Islet of Langerhans (tissue), 1 donor: ENCODE data around the gene SUSD4.

Source experiments
- FAIRE-seq: peaks from one replicate; lab custom pipeline; 2011; peaks lifted over from hg19 to GRCh38; lab: Jason Lieb, UNC

Gene SUSD4

DNA sequence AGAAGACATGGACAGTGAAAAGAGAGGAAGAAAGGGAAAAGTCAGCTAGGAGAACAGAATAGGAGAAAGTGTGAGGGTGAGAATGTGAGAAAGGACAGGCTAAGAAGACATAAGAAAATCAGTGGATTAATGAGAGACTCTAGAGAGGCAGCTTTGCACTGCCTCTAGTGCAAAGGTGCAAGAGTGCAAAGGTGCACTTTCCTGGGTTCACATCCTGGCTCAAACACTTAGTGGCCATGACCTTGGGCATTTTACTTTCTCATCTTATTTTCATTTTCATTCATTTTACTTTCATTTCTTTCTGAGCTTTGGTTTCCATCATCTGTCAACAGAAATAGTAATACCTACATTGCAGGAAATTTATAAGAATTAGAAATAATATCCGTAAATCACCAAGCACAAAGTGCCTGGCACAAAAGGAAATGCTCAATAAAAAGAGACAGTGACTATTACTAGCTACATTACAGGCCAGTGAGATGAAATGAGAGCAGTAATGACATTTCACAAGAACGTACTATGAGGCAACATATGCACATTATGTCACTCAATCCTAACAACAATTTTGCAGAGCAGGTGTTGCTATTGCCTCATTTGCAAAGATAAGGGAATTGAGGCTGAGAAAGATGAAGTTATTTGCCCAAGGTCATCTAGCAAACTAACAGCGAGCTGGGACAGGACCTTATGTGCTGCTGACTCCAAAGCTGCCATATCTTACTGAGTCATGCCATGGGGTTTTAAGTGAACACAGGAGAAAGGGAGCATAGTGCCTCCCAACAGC lies 113.9 kb downstream of the SUSD4 start:
- no peak for FAIRE-seq

DNA sequence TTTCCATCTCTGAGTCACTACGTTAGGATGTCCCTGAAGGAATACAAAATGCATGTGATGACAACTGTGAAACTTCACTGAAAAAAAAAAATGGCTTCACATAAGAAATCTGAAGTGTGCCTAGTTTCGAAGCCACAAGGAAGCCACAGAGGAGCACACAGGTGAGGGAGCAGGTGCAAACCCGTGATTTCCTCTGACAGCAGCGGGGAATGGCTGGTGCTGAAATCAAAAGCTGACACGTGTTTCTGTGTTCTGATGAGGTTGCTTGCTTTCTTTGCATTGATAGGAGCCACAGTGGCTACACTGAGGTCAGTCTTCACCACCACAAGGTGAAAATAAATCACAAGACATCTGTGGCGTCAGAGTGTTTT lies 115.2 kb downstream of the SUSD4 start:
- no peak for FAIRE-seq

DNA sequence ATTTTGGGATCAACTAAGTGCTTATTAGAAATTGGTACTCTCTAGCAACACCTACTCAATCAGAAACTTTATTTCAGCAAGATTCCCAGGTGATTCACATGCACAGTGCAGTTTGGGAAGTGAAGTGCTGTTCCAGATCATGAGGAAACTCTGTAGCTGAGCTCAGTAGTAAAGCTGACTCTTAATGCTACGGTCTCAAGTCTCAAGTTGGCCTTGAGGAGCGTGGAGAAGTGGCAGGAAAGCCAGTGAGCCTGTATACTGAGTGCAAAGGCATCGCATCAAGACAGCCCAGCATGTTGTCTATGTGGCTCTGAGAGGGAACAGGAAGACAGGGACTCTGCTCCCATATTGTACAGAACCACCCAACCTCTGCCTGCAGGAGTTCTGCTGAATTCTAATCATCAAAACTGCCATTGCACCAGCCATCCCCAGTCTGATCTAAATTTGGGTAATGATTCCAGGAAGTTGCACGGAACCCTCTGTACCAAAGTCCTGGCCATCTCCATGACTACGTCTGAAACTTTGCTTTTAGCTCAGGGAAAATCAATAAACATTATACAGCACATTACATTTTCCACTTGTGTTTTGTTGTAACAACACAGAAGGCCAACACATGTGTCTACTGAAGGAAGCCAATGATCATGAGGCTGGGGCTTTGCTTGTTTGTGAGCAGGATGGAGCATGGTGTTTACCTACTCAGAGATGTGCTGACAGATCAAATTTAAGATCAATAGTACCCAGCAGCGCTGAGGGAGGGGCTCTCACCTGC lies 115.8 kb downstream of the SUSD4 start:
- no peak for FAIRE-seq

DNA sequence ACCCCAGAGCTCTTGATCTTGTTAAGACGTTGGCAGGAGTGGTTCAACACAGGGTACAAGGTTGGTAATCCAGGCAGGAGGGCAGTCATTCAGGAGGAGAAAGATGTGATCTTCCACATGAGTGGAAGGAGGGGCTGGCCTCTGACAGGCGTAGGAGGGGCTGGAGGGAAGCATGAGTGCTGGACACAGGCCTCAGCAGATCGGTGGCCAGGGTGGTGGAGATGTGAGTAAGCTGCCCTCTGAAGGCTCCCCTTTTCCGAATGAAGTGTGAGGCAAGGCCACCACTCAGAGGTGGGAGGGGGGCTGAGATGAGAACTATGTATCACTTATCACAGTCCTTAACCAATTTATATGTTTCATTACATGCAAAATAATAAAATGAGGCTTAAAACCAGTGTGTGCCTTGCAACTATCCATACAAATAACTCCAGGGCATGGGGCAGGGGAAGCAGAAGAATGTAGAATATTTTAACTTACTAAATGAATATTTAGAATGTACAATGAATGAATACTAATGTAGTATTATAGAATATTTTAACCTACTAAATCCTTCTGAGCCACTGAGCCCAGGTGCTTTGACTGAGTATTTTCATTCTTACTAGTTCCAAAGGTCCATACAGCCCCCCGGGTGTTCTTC lies 117.4 kb downstream of the SUSD4 start:
- FAIRE-seq = no peak

DNA sequence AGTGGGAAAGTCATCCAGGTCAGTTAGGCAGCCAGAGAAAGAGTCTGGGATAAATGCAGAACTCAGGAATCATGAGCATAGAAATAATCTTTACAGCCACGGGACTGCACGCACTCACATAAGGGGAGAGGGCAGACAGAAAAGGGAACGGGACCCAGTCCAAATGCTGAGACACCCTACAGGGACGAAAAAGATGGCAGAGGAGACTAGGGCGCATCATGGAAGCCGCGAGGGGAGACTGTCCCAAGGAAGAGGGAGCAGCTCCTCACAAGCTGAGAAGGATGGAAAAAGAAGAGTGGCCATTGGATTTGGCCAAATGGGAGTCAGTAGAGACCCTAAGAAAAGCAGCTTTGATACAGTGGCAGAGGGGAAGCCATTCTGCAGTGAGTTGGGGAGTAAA lies 118.0 kb downstream of the SUSD4 start:
- FAIRE-seq = no peak

DNA sequence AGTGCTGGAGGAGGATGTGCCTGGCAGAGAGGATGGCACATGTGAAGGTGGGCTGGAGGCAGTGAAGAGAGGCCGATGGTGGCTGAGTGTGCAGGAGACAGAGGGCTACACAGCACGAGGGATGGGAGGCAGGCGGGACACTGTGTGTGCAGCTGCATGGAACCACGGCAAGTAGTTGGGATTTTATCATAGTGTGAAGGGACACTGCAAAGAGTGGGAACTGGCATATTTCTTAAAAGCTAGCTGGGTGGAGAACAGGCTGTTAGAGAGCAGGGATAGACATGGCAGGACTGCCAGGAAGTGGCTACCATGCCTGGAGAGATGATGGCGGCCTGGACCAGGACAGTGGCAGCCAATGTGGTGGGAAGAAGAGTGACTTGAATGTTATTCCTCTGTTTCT lies 118.6 kb downstream of the SUSD4 start:
- no peak for FAIRE-seq

DNA sequence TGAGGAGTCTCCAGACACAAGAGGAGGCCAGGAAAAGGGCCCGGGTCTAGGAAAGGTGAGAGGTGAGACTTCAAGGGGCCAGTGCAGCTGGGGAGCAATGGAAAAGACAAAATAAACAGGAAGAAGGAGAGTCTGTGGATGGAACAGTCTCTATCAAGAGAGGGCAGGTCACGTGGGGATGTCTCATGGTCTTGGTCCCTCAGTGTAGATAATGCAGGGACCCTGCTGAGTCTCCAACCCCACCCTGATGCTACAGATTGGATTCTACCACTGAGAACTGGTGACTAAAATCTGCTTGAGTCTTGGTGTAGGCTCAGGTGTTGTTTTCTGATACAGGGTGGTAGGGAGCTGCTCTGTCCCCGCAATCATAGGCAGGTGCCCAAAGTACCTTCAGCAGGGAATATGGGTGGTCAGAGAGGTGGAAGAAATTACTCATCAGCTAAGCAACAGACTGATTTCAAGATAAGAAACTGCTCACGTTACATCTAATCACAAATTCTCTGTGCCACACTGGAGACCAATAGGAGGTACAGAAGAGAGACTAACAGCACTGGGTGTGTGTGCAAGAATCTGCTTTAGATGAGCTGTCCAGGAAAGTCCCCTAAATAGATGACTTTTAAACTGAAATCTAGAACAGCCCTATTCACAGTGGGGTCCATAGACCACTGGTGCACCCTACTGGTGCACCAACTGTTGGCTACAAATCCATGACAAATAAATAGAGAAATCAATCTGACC lies 119.4 kb downstream of the SUSD4 start:
- FAIRE-seq = no peak

DNA sequence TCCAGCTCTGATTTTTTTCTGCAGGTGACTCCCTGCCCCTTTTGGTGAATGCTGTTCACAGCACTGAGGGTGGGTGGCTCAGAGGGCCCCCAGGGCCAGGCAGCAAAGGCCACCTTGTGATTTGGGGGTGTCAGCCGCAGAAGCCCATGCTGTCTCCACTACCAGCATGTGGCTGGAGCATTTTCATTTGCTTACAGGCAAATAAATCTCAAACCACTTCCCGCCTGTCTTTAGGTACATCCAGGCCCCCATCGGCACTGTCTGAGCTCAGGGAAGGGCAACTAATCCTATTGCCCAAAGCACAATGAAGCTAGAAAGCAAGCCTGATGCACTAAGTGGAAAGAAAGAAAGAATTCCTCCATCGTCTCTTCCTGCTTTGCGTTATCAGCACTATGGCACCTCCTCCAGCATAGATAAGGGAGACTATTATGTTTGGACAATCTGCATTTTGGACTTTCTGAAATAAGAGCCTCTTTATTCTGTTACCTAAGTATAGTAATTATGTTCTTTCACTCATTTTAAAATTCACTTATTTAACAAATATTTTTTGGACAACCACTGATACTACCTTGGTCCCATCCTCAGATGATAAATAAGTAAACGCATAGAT lies 120.4 kb downstream of the SUSD4 start:
- FAIRE-seq = no peak

DNA sequence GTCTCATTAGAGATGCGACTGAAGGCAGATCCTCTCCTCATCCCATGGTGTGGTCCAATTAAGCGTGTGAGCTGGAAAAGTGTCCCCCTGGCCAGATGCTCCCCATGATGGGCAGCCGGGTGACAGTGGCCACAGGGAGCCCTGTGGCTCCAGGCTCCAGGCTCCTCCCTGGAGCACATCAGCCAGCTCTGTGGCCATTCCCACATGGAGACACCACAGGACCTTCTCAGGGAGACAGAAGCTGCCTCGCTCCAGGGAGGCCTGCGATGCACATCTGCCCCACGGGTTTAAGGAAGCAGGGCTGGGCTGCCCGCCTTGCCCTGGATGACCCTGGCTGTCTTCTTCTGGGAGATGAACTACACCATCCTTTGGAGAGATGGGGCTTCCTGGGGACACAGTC lies 121.0 kb downstream of the SUSD4 start:
- no peak for FAIRE-seq

DNA sequence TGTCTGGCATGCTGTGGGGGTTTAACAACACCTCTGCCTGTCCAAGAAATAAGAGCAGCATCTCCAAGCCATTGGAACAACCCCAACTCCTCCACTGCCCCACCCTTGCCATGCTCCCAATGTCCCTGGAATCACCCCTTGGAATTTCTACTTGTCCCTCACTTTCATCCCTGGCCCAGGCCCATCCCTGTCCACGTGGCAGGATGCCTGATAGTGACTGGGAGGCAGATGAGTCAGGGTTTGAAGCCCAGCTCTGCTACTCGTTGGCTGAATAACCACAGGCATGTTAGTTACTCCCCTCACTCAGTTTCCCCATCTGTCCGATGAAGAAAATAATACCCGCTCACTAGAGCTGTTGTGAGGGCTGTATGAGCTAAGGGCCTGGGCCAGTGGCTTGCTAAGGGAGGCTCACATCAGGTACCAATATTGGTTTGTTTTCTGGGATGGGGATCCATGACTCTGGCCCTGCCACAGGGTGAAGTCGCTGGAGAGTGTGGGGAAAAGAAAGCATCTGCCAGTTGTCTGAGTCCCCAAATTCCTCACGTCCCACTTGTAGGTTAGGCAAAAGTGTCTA lies 121.5 kb downstream of the SUSD4 start:
- FAIRE-seq = no peak

DNA sequence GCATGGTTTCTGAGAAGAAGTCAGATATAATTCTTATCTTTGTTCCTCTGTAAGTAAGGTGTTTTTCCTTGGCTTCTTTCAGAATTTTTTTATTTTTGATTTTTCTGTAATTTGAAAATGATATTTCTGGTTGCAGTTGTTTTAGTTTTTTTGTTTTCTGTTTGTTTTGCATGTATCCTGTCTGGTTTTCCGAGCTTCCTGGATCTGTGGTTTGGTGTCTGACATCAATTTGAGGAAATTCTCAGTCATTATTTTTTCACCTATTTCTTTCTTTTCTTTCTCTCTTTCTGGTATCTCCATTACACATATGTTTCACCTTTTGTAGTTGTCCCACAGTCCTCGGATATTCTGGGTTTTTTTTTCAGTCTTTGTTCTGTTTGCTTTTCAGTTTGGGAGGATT lies 123.9 kb downstream of the SUSD4 start:
- no peak for FAIRE-seq

DNA sequence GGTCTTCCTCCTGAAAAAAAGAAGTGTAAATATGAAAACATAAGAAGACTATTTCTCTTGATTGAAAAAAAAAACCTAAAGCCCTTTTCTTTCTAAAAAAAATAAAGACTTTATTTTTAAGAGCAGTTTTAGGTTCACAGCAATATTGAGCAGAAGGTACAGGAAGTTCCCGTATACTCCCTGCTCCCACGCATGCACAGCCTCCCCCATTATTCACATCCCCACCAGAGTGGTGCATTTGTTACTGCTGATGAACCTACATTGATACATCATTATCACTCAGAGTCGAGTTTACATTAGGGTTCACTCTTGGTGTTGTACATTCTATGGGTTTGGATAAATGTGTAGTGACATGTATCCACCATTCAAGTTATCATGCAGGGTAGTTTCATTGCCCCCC lies 128.9 kb downstream of the SUSD4 start:
- no peak for FAIRE-seq

DNA sequence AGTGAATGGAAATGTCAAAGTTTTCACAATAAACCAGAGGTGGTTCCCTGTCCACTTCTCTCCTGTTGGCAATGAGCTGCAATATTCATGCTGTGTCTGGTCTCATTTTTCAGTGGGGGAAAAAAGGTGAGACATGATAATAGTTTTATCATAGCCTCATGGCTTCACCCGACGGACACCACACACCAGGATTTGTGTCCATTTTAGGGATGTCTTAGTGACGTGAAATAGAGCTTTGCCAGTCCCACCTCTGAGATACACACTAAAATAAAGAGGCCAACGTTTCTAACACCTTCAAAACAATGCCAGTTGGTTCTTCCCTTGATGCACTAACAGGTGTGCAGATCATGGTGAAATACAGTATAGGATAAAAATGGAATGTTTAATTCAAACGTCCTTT lies 129.4 kb downstream of the SUSD4 start:
- no peak for FAIRE-seq

DNA sequence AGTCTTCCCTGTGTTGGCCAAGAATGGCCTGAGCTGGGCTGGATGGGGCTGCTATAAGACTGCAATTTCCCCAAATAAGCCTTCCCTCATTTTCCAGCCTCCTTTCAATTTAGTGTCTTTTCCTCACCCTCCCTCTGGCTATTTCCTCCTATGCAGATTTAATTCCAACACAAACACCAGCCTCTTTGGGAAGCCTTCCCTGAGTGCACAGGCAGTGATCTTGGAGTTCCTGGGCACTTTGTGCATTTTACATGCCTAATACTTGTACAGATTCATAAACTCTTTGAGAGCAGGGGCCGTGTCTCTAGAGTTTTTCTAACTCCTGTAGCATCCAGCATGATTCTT lies 129.8 kb downstream of the SUSD4 start:
- no peak for FAIRE-seq

DNA sequence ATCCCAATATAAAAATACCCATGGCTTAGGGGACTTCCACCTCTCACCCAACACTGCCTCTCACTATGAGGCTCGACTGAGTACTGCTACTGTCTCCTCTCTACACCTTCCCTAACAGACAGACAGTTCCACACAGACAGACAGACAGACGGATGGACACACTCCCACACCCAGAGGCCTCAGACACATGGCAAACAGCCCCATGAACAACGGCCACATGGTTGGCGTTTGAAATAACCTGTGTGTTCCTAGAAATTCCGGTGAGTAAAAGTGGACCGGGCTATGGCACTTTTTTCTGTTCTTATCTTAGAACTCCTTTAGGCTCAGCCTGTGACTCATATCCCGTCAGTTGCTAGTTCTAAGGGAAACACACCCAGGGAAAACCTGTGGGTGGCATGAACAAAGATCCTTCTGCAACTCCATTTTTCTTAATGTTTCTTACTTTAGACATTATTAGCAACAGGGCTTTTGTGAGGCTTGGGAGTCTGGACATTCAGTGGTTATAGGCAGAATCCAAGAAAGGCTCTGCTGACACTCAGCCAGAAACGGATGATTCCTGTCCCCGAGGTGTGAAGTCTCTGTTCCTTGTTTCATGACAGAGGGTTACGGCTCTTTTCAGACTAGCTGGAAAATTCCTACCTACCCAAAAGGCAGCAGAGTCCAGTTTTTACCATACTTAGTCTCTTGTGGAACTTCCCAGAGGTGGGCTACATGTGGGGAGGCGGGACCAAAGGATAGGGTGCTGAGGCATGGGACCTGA lies 130.4 kb downstream of the SUSD4 start:
- no peak for FAIRE-seq

DNA sequence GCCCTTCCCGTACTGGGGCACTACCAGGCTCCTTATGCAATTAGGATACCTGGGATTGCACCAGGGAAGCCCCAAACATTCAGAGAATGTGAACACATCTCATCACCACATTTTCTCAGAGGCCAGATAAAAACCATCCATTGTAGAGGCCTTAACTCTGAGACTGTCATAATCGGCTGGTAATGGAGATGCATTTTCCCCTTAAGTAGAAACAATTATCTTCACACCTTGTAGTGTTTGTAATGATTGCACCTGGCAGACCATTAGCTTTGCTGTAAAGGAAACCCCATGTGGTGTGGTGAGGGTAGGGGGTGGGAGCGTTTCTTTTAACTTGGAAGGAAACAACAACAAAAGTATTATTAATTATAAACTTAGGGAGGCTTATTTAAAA lies 131.0 kb downstream of the SUSD4 start:
- no peak for FAIRE-seq

DNA sequence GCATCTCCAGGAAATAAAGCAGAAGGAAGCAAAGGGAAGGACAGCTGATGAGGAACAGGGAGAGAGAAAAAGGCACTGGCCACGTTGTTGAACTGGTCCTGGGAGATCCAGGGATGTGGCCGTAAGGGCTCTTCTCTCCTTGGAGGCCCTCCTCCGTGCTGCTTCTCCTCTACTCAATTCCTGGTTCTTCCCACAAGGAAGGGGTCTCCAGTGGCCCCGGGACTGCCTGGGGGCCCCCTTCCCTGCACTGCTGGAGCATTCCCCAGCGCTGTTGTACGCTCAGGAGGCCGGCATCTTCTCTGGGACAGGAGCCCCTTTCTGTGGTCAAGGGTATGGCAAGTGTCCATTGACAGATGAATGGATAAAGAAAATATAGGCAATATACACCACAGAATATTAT lies 132.4 kb downstream of the SUSD4 start:
- no peak for FAIRE-seq

DNA sequence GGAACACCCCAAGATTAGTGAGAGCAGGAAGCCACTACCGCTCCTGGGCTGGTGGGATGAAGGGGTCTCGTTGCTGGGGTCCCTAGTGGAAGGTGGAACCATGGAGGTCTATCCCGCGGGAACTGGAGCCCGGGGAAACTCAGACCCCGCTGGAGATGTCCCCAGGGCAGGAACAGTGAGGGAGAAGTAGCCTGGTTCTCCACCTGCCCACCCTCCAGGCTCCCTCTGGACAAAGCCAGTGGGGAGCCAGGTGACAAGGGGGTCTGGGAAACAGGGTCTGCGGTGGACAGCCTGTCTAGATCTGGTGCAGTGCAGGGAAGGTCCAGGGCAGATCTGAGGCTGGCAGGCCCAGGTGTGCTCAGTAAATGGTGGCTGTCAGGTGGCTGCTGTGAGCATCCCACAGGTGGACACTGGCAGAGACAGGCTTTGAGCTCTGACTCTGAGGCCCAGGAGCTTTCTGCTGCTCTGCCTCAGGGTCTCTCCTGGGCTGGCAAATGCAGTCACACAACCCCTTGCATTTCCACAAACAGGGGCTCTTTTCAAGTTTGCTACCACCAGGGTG lies 132.9 kb downstream of the SUSD4 start:
- no peak for FAIRE-seq

DNA sequence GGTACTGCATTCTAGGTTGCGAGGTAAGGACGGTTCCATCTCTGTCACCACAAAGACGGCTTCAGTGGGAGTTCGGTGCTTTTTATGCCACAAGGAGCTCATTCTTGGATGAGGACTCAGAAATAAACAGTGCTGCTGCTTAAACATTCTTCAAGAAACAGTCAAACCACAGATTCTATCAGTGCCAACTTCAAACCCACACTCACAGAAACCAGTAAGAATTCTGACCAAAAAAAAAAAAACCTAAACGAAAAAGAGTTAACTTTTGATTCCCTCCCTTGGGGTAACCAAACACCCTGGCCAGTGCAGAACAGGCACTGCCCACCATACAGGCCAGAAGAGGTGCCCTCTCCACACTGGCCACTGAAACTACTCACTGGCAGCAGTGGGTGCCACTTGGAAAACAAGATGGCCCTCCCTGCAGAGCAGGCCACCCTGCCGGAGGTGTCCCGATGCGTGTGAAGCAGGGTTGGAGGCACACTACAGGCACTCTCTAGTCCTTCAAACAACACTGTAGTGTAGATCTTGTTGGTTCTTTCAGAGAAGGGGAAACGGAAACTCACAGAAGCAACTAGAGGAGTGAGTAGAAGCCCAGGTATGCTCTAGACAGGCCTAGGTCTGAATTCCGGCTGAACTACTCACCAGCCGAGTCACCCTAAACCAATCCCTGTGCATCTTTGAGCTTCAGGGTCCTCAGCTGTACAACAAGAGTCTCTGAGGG lies 133.7 kb downstream of the SUSD4 start:
- FAIRE-seq = no peak

DNA sequence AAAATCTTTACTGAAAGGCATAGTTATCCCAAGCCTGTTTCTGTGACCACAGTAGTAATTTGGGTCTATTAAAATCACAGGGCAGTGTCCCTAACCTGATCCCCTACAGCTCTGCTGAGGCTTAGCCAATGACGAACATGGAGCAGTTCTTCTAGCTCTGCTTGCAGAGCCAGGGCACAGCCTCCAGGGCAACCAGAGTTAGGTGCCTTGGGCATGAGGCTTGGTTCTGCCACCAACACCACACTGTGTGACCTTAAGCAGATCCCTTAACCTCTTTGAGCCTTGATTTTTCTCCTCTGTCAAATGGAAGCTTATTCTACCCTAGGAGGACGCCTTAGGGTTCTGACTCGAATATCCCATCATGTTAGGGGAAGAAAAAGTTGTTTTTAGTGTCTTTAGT lies 134.2 kb downstream of the SUSD4 start:
- FAIRE-seq = no peak
